Measurements from ENCODE around the gene NR6A1.

NR6A1 gene

DNA sequence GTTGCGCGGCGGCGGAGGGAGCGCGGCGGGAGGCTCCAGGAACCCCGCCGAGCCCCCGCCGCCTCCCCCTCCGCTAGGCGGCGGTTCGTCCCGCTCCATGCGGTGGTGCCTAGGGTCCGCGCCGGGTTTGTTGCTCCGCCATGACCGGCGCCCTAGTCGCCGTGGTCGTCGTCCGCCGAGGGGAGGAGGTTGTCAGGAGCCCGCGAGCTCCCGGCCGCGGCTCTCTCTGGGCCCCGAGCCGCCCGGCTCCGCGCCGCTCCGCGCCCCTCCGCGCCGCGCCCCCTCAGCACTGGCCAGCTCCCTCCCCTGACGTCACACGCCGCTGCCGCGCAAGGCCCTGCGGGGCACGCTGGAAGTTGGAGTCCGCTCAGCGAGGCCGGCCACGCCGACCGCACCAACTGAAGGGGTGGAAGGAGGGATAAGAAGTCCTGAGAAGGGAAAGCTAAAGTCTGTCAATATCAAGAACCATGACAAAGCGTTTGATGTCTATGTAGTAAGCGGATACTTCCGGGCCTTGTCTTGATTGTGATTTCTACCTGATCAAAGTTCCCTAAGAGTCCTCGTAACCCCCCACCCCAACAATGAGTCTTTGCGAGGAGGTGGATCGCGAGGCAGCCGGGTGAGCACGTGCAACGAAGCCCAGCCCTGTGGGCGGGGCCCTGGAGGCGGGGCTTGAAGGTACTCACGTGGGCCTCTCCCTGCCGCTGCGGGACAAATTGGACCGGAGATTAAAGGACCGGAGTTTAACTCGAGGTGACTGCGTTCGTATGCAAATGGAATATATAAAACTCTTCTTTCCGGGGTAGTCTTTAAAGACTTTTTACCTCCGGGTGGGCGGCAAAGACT lies at the start of gene NR6A1:
NR6A1 (minus strand) TSS at position 291 of the 846 bp plus-strand sequence.
- peak; percentile 94 for DNase-seq (ENCODE audit: low read depth)

- DNase-seq (ENCODE audit: low read depth): no peak
Observed at GRCh38 chr9:124818431-124819281, 47.5 kb upstream of the NR6A1 start.

- DNase-seq (ENCODE audit: low read depth): no peak
Observed at GRCh38 chr9:124815601-124816000, 44.5 kb upstream of the NR6A1 start.

DNA sequence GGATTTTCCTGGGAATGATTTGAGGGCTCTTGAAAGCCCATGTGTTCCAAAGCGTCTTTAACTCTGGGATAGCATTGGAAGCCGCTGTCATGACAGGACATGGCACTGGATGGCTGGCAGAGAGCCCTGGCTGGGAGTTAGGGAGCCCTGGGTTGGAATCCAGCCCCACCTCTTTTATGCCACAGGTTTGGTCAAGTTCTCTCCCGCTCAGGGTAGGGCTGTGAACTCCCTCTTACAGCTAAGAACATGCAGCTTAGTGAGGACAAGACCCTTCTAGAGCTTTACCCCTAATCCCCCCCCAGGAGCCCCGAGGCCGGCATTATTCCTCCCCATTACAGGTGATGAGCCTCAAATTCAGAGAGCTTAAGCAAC lies 43.0 kb upstream of the NR6A1 start:
- no peak for DNase-seq (ENCODE audit: low read depth)

- no peak for DNase-seq (ENCODE audit: low read depth)
Observed at GRCh38 chr9:124813501-124814163, 42.5 kb upstream of the NR6A1 start.

DNA sequence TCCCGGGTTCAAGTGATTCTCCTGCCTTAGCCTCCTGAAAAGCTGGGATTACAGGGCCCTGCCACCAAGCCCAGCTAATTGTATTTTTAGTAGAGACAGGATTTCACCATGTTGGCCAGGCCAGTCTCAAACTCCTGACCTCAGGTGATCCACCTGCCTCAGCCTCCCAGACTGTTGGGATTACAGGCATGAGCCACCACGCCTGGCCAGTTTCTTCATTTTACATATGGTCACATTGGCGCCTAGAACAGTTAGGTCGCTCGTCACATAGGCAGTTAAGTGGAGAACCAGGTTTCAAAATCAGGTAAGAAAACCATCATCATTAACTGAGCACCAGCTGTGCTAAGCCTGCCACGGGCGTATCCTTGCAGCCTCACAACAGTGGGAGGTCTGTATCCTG lies 41.9 kb upstream of the NR6A1 start:
- DNase-seq (ENCODE audit: low read depth): no peak

DNA sequence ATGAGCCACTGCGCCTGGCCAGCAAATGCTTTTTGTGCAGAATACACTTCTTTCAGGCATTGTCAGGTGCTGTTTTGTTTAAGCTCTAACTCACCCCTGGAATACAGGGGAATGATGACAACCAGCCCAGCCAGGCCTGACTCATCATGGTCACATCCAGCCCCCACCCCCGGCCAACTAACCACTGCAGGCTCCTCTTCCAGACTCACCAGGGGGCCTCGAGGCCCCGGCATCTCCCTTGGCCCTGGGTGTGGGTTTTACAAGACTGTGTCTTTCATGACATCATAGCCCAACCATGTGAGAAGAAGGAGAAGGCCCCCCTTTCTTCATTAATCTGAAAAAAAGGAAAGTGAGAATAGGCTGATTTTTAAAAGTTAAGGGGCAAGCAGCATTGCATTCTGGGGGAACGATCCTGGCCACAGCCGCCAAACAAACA lies 41.3 kb upstream of the NR6A1 start:
- no peak for DNase-seq (ENCODE audit: low read depth)

GRCh38 chr9:124810663-124811355 lies 39.7 kb upstream of the NR6A1 start:
- no peak for DNase-seq (ENCODE audit: low read depth)

- no peak for DNase-seq (ENCODE audit: low read depth)
Observed at GRCh38 chr9:124809741-124810500, 38.8 kb upstream of the NR6A1 start.

- DNase-seq (ENCODE audit: low read depth): no peak
Observed at GRCh38 chr9:124809211-124809610, 38.1 kb upstream of the NR6A1 start.

GRCh38 chr9:124808246-124808956 lies 37.3 kb upstream of the NR6A1 start:
- DNase-seq (ENCODE audit: low read depth): no peak

- no peak for DNase-seq (ENCODE audit: low read depth)
Observed at GRCh38 chr9:124805186-124805585, 34.1 kb upstream of the NR6A1 start.

DNA sequence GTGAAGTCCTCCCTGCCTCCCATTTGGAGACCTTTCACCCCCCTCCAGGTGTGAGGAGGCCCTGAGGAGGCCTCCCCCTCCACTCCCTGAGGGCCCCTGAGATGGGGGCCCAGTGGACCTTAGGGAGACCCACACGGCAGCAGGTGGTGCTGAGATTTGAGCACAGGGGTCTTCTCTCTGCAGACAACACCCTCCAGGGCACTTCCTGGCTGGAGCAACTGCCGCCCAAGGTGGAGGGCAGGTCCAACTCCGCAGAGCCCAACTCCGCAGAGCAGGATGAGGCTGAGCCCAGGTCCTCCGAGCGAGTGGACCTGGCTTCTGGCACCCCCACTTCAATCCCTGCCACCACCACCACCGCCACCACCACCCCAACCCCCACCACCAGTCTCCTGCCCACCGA lies 32.8 kb upstream of the NR6A1 start:
- no peak for DNase-seq (ENCODE audit: low read depth)

DNA sequence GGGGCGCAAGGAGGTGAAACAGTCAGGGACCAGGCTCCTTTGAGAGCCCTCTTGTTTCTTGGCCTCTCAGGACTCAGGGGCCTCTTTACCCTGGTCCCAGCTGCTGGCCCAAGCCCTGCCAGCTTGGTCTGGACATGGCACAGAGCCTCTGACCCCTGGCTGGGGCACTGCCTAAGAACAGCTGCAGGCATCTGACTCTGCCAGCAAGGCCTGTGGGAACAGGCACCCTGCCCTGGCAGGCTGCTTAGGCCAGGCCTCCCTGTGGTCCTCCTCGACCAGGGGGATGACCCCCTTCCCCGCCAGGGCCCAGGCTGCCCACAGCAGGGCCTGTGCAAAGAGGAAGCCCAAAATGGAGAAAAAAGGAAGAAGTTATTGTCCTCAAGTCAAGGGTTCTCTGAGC lies 31.3 kb upstream of the NR6A1 start:
- no peak for DNase-seq (ENCODE audit: low read depth)

- DNase-seq (ENCODE audit: low read depth): no peak
Observed at GRCh38 chr9:124801356-124801755, 30.2 kb upstream of the NR6A1 start.

DNA sequence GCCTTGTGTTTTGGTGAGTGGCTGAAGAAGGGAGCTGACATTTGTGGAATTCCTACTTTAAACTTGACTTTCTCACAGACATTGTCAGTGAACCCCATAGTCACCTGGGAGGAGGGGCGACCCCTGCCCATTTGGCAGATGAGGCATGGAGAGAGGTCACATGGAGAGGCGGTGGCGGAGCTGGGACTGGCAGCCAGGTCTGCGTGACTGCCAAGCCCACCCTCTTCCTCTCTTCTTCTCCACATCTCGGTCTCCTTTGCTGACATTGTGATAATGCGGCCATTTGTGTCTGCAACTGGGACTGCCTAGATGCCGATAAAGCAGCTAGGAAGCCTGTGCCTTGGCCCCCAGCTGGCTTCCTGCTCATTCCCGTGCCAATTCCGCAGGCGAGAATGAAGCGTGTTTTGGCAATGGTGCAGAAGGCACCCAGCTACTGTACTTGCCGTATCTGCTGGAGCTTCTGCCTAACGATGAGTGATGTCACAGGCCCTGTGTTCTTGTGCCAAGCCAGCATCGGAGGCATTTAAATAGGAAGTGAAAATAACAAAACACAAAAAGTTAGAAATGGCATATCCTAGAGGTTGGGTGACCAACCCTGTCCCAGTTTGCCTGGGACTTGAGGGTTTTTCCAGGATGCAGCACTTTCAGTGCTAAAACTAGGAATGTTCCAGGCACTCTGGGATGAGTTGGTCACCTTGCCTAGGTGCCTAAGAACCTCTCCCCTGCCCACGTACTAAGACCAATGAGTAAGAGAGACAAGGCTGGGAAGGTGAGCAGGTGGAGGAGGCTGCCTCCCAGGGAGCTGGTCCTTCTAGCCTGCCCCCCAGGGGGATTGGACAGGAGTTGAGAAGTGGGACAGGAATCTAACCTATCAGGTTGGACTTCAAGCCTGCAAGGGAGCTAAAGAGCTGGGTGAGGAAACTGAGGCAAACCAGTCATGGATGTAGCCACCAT lies 29.5 kb upstream of the NR6A1 start:
- DNase-seq (ENCODE audit: low read depth): no peak

DNA sequence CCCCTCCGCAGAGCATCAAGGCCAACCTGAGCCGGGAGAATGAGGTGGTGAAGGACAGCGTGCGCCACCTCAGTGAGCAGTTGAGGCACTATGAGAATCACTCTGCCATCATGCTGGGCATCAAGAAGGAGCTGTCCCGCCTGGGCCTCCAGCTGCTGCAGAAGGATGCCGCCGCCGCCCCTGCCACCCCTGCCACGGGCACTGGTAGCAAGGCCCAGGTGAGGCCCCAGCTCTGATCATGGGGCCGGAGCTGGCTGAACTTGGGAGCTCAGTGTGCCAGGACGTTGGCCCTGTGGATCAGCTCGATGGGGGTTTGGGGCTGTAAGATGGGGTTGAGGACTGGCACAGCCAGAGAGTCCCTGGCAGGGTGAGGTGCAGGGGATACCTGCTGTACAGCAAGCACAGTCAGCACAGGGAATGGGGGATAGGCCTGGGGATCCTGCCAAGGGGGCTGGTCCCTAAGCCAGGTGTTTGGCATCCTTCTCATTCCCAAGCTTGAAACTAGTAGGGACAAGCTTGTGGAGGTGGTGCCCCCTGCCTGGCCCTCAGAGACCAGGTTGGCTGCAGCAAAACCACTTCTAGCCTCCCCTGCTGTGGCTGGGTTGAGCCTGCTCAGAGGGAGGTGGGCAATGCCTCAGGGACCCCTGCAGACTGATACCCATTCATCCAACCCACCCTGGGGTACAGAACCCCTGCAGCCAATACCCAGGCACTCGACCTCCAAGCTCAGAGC lies 28.3 kb upstream of the NR6A1 start:
- DNase-seq (ENCODE audit: low read depth): no peak

DNA sequence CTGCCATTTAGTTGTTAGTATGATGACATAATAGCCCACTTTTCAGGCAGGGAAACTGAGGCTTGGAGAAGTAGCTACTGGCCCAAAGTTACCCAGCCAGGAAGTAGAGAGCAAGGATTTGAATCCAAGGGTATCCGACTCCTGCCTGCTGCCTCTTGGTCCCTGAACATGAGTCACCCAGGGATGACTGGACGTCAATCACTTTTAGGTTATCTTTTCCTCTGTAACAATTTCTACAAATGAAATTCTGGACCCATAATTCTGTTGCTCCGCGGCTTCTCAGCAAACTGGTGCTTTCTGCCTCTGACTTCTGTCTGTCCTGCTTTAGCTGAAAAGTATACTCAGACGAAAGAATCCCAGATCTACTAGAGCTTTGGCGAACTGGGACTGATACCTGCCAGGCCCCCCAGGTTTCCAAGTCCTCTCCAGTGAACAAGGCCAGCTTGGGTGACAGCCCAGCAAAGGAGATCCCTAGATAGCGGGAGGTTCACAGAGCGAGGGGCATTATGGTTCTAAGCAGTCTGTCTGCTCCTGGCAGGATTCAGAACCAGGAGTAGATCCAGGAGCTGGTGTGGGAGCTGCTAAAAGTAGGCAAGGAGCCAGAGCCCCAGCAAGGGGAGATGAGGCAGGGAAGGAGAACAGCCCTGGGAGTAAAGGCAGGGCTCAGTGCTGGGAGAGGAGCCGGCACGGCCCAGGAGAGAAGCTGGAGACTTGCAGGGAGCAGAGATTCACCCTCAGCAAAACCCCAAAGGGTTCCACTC lies 26.4 kb upstream of the NR6A1 start:
- DNase-seq (ENCODE audit: low read depth): no peak
